ENCODE results near the gene CTLA4. TPM values are rescaled to one million over a fixed set of nuclear protein-coding genes. Genes with fewer than 3 reads are reported as not detected.

The CTLA4 gene
- total and polyA plus RNA-seq, 10 of the 15 experiments (the other 5 are each of a cell fraction or from before 2014, with no cell fraction given) = not detected

DNA sequence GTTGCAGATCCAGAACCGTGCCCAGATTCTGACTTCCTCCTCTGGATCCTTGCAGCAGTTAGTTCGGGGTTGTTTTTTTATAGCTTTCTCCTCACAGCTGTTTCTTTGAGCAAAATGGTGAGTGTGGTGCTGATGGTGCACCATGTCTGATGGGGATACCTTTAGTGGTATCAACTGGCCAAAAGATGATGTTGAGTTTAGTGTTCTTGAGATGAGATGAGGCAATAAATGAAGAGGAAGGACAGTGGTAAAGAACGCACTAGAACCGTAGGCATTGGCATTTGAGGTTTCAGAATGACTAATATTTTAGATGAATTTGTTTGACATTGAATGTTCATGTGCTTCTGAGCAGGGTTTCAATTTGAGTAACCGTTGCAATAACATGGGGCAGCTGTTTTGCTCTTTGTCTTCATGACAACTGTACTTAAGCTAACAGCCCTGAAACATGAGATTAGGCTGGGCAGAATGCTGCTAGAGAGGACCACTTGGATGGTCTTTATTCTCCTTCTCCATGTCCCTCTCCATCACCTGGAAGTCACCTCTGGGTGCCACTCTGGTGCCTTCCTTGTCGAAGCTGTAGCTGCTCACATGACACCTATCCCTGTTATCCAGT lies 3.9 kb downstream of the CTLA4 start (continued):
- TF ChIP-seq, protein P1, sequence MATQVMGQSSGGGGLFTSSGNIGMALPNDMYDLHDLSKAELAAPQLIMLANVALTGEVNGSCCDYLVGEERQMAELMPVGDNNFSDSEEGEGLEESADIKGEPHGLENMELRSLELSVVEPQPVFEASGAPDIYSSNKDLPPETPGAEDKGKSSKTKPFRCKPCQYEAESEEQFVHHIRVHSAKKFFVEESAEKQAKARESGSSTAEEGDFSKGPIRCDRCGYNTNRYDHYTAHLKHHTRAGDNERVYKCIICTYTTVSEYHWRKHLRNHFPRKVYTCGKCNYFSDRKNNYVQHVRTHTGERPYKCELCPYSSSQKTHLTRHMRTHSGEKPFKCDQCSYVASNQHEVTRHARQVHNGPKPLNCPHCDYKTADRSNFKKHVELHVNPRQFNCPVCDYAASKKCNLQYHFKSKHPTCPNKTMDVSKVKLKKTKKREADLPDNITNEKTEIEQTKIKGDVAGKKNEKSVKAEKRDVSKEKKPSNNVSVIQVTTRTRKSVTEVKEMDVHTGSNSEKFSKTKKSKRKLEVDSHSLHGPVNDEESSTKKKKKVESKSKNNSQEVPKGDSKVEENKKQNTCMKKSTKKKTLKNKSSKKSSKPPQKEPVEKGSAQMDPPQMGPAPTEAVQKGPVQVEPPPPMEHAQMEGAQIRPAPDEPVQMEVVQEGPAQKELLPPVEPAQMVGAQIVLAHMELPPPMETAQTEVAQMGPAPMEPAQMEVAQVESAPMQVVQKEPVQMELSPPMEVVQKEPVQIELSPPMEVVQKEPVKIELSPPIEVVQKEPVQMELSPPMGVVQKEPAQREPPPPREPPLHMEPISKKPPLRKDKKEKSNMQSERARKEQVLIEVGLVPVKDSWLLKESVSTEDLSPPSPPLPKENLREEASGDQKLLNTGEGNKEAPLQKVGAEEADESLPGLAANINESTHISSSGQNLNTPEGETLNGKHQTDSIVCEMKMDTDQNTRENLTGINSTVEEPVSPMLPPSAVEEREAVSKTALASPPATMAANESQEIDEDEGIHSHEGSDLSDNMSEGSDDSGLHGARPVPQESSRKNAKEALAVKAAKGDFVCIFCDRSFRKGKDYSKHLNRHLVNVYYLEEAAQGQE (IDR thresholded peaks at IDR 0.05; ENCODE audit: low read depth, low read length) = no peak
- no peak for TF ChIP-seq CHD2 (IDR thresholded peaks at IDR 0.05; ENCODE audit: borderline replicate concordance, low read depth, low read length)
- TF ChIP-seq POLR2AphosphoS2 (IDR thresholded peaks at IDR 0.05; ENCODE audit: low read depth, low read length) = no peak
- TF ChIP-seq, protein P2, sequence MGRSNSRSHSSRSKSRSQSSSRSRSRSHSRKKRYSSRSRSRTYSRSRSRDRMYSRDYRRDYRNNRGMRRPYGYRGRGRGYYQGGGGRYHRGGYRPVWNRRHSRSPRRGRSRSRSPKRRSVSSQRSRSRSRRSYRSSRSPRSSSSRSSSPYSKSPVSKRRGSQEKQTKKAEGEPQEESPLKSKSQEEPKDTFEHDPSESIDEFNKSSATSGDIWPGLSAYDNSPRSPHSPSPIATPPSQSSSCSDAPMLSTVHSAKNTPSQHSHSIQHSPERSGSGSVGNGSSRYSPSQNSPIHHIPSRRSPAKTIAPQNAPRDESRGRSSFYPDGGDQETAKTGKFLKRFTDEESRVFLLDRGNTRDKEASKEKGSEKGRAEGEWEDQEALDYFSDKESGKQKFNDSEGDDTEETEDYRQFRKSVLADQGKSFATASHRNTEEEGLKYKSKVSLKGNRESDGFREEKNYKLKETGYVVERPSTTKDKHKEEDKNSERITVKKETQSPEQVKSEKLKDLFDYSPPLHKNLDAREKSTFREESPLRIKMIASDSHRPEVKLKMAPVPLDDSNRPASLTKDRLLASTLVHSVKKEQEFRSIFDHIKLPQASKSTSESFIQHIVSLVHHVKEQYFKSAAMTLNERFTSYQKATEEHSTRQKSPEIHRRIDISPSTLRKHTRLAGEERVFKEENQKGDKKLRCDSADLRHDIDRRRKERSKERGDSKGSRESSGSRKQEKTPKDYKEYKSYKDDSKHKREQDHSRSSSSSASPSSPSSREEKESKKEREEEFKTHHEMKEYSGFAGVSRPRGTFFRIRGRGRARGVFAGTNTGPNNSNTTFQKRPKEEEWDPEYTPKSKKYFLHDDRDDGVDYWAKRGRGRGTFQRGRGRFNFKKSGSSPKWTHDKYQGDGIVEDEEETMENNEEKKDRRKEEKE (IDR thresholded peaks at IDR 0.05) = no peak
- no peak for TF ChIP-seq NR2C1 (IDR thresholded peaks at IDR 0.05)
- TF ChIP-seq MTA2 (IDR thresholded peaks at IDR 0.05; ENCODE audit: low read depth) = peak; percentile 57
- peak; percentile 78; the same call in 1 of the 2 replicates for TF ChIP-seq FOXM1 (IDR thresholded peaks at IDR 0.05; ENCODE audit: low read depth, low read length)
- TF ChIP-seq, protein P3, sequence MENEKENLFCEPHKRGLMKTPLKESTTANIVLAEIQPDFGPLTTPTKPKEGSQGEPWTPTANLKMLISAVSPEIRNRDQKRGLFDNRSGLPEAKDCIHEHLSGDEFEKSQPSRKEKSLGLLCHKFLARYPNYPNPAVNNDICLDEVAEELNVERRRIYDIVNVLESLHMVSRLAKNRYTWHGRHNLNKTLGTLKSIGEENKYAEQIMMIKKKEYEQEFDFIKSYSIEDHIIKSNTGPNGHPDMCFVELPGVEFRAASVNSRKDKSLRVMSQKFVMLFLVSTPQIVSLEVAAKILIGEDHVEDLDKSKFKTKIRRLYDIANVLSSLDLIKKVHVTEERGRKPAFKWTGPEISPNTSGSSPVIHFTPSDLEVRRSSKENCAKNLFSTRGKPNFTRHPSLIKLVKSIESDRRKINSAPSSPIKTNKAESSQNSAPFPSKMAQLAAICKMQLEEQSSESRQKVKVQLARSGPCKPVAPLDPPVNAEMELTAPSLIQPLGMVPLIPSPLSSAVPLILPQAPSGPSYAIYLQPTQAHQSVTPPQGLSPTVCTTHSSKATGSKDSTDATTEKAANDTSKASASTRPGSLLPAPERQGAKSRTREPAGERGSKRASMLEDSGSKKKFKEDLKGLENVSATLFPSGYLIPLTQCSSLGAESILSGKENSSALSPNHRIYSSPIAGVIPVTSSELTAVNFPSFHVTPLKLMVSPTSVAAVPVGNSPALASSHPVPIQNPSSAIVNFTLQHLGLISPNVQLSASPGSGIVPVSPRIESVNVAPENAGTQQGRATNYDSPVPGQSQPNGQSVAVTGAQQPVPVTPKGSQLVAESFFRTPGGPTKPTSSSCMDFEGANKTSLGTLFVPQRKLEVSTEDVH (IDR thresholded peaks at IDR 0.05; ENCODE audit: low read depth, partially characterized antibody) = no peak
- no peak for TF ChIP-seq HDAC2 (IDR thresholded peaks at IDR 0.05)
- TF ChIP-seq NR2C2 (IDR thresholded peaks at IDR 0.05; ENCODE audit: borderline replicate concordance, control insufficient read depth, insufficient read length, low read depth) = no peak
- TF ChIP-seq ZNF622 (IDR thresholded peaks at IDR 0.05) = no peak
- TF ChIP-seq FOXK2 (IDR thresholded peaks at IDR 0.05) = no peak
- TF ChIP-seq, protein P4, sequence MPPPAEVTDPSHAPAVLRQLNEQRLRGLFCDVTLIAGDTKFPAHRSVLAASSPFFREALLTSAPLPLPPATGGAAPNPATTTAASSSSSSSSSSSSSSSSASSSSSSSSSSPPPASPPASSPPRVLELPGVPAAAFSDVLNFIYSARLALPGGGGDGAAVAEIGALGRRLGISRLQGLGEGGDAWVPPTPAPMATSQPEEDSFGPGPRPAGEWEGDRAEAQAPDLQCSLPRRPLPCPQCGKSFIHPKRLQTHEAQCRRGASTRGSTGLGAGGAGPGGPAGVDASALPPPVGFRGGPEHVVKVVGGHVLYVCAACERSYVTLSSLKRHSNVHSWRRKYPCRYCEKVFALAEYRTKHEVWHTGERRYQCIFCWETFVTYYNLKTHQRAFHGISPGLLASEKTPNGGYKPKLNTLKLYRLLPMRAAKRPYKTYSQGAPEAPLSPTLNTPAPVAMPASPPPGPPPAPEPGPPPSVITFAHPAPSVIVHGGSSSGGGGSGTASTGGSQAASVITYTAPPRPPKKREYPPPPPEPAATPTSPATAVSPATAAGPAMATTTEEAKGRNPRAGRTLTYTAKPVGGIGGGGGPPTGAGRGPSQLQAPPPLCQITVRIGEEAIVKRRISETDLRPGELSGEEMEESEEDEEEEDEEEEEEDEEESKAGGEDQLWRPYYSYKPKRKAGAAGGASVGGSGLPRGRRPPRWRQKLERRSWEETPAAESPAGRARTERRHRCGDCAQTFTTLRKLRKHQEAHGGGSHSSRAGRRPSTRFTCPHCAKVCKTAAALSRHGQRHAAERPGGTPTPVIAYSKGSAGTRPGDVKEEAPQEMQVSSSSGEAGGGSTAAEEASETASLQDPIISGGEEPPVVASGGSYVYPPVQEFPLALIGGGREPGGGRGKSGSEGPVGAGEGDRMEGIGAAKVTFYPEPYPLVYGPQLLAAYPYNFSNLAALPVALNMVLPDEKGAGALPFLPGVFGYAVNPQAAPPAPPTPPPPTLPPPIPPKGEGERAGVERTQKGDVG (CRISPR knock-in tag; IDR thresholded peaks at IDR 0.05) = no peak
- TF ChIP-seq RCOR1 (conservative IDR thresholded peaks at IDR 0.05; ENCODE audit: low read depth, low read length) = no peak
- TF ChIP-seq TCF12 (IDR thresholded peaks at IDR 0.05; ENCODE audit: low read depth, low read length) = peak; percentile 90
- peak; percentile 92 for TF ChIP-seq POU2F2 (IDR thresholded peaks at IDR 0.05; ENCODE audit: borderline replicate concordance, low read depth, low read length)
- no peak for TF ChIP-seq MYB (IDR thresholded peaks at IDR 0.05; ENCODE audit: borderline replicate concordance, low read depth, low read length)
- TF ChIP-seq SIX5 (IDR thresholded peaks at IDR 0.05; ENCODE audit: low read depth, low read length, severe bottlenecking) = no peak
